WTC11 (cell line): ENCODE data around the gene FHL3. TPM values are rescaled to one million over a fixed set of nuclear protein-coding genes. Genes with fewer than 3 reads are reported as not detected.

Experiments used
- ATAC-seq: fragments of 200-7000 bp; cut with Tn5 transposase; 2 replicates; pipeline ENCODE4 v1.10.0; 2021; ENCODE audit warnings: mild to moderate bottlenecking, moderate library complexity
- CTCF ChIA-PET: fragments of 300-600 bp; sonication (Branson Sonifier 250); formaldehyde crosslinking; loops from one replicate; lab custom pipeline; 2021; ENCODE audit warnings: antibody characterized with exemption; lab: Charles Lee
- POLR2A ChIA-PET: fragments of 350-600 bp; sonication (Branson Sonifier 250); formaldehyde crosslinking; loops from one replicate; lab custom pipeline; 2021; ENCODE audit warnings: antibody characterized with exemption; lab: Charles Lee
- DNase-seq: peaks from one replicate; pipeline ENCODE4 v3.0.0; 2021; ENCODE audit warnings: low spot score
- H3K27ac Mint-ChIP-seq: 2 replicates; pipeline ENCODE4 v1.8.0; 2021; ENCODE audit warnings: mixed read lengths
- H3K27me3 Mint-ChIP-seq: 2 replicates; pipeline ENCODE4 v1.8.0; 2021; ENCODE audit warnings: low read depth, mild to moderate bottlenecking, moderate library complexity, mixed read lengths
- H3K36me3 Mint-ChIP-seq: 2 replicates; pipeline ENCODE4 v1.8.0; 2021; ENCODE audit warnings: mixed read lengths
- H3K4me1 Mint-ChIP-seq: 2 replicates; pipeline ENCODE4 v1.8.0; 2022; ENCODE audit warnings: mixed read lengths
- H3K4me3 Mint-ChIP-seq: 2 replicates; pipeline ENCODE4 v1.8.0; 2021; ENCODE audit warnings: mild to moderate bottlenecking, moderate library complexity, mixed read lengths
- H3K9me3 Mint-ChIP-seq: 2 replicates; pipeline ENCODE4 v1.8.0; 2021; ENCODE audit warnings: mixed read lengths
- CBFB ChIP-seq: sonication (generic); formaldehyde crosslinking; IDR thresholded peaks from 2 replicates; pipeline ENCODE4 v1.8.1; 2022; ENCODE audit warnings: mild to moderate bottlenecking, low read depth, missing genetic modification reagents
- CREM ChIP-seq: sonication (generic); formaldehyde crosslinking; IDR thresholded peaks from 2 replicates; pipeline ENCODE4 v1.8.1; 2022; ENCODE audit warnings: mild to moderate bottlenecking, missing genetic modification reagents, moderate library complexity
- ELF4 ChIP-seq: sonication (generic); formaldehyde crosslinking; IDR thresholded peaks from 2 replicates; pipeline ENCODE4 v1.8.1; 2022; ENCODE audit warnings: low read depth, mild to moderate bottlenecking, moderate library complexity, missing genetic modification reagents
- FOXP1 ChIP-seq: sonication (generic); formaldehyde crosslinking; IDR thresholded peaks from 2 replicates; pipeline ENCODE4 v1.8.0; 2022; ENCODE audit warnings: missing genetic modification reagents, mild to moderate bottlenecking, moderate library complexity, borderline replicate concordance
- HMGA2 ChIP-seq: fragments of 250-450 bp; sonication (Bioruptor Pico); IDR thresholded peaks from 2 replicates; pipeline ENCODE4 v1.4.0; 2021; ENCODE audit warnings: mild to moderate bottlenecking, moderate library complexity
- JUN ChIP-seq: sonication (generic); formaldehyde crosslinking; IDR thresholded peaks from 2 replicates; pipeline ENCODE4 v1.8.0; 2023; ENCODE audit warnings: mild to moderate bottlenecking, missing genetic modification reagents
- NR1H2 ChIP-seq: sonication (generic); formaldehyde crosslinking; IDR thresholded peaks from 2 replicates; pipeline ENCODE4 v1.9.0; 2021; ENCODE audit warnings: mild to moderate bottlenecking, moderate library complexity, missing genetic modification reagents
- OVOL2 ChIP-seq: fragments of 250-450 bp; sonication (Bioruptor Pico); IDR thresholded peaks from 2 replicates; pipeline ENCODE4 v1.9.0; 2021; ENCODE audit warnings: mild to moderate bottlenecking, borderline replicate concordance
- RORB ChIP-seq: fragments of 250-450 bp; sonication (Bioruptor Pico); IDR thresholded peaks from 2 replicates; pipeline ENCODE4 v1.9.0; 2021; ENCODE audit warnings: mild to moderate bottlenecking
- SMAD4 ChIP-seq: sonication (generic); formaldehyde crosslinking; IDR thresholded peaks from 2 replicates; pipeline ENCODE4 v1.8.0; 2022; ENCODE audit warnings: mild to moderate bottlenecking, missing genetic modification reagents
- SOX15 ChIP-seq: fragments of 250-450 bp; sonication (Bioruptor Pico); IDR thresholded peaks from 2 replicates; pipeline ENCODE4 v1.9.0; 2021; ENCODE audit warnings: mild to moderate bottlenecking
- TEAD4 ChIP-seq: sonication (generic); formaldehyde crosslinking; IDR thresholded peaks from 2 replicates; pipeline ENCODE4 v1.8.0; 2022; ENCODE audit warnings: mild to moderate bottlenecking, missing genetic modification reagents
- TP53 ChIP-seq: sonication (generic); formaldehyde crosslinking; IDR thresholded peaks from 2 replicates; pipeline ENCODE4 v1.8.1; 2023; ENCODE audit warnings: mild to moderate bottlenecking, missing genetic modification reagents
- ZNF317 ChIP-seq: sonication (generic); formaldehyde crosslinking; IDR thresholded peaks from 2 replicates; pipeline ENCODE4 v1.8.1; 2023; ENCODE audit warnings: low read depth, mild to moderate bottlenecking, moderate library complexity, missing genetic modification reagents, borderline replicate concordance
- ZNF416 ChIP-seq: fragments of 250-450 bp; sonication (Bioruptor Pico); IDR thresholded peaks from 2 replicates; pipeline ENCODE4 v1.9.0; 2021; ENCODE audit warnings: mild to moderate bottlenecking, inconsistent platforms
- ZNF423 ChIP-seq: fragments of 250-450 bp; sonication (Bioruptor Pico); IDR thresholded peaks from 2 replicates; pipeline ENCODE4 v2.1.2; 2022; ENCODE audit warnings: mild to moderate bottlenecking, moderate library complexity
- total RNA-seq: library from RNA; stranded (reverse); gene quantifications from 3 replicates; pipeline ENCODE4 v1.2.3, GENCODE V29; 2021
- TF ChIP-seq, protein P1 (sequence below): sonication (generic); formaldehyde crosslinking; IDR thresholded peaks from 2 replicates; pipeline ENCODE4 v1.8.1; 2023; ENCODE audit warnings: mild to moderate bottlenecking, missing genetic modification reagents
- TF ChIP-seq, protein P2 (sequence below): sonication (generic); formaldehyde crosslinking; IDR thresholded peaks from 2 replicates; pipeline ENCODE4 v1.8.0; 2023; ENCODE audit warnings: missing genetic modification reagents, mild to moderate bottlenecking, borderline replicate concordance
- TF ChIP-seq, protein P3 (sequence below): sonication (generic); formaldehyde crosslinking; conservative IDR thresholded peaks from 2 replicates; pipeline ENCODE4 v1.8.1; 2022; ENCODE audit warnings: mild to moderate bottlenecking, missing genetic modification reagents
- TF ChIP-seq, protein P4 (sequence below): fragments of 250-450 bp; sonication (Bioruptor Pico); IDR thresholded peaks from 2 replicates; pipeline ENCODE4 v2.1.2; 2022; ENCODE audit warnings: mild to moderate bottlenecking, moderate library complexity

FHL3 gene
- total RNA-seq, 1 experiment from 2014 or later = 34.4 TPM

DNA sequence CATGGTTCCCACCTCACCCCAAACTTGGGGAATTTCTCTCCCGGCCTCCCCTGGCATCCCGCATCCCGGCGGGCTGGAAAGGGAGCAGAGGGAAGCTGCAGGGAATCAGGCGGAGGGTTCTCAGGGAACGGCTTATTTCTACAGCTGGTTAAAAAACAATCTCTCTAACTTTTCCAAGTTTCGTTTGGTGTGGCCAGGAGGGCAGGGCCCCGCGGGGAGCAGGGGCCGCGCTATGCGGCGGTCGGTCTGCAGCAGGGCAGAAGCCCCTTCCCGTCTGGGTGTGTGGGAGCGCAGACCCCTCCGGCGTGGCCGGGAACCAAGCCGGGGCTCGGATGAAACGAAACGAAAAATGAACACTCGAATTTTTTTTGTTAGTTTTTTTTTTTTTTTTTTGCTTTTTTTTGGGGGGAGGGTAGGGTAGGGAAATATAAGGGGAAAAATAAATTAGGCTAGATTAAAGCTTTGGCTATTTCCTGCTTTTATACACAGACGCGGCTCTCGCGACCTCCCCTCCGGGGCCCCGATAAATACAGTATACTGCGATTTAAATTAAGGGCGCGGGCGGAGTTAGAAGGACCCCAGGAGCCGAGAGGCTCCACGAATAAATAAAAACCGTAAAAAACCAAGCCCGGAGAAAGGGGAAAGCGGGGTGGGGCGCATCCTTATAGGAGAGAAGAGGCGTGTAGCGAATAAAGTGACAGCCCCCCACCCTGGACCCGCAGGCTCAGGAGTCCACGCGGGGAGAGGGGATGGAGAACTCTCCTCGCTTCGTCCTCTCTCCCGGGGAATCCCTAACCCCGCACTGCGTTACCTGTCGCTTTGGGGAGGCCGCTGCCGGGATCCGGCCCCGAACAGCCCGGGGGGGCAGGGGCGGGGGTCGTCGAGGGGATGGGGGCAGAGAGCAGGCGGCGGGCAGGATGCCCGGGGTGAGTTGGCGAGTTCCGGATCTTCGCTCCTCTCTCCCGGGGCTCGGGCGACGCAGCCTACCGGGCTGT is 39.2 kb upstream of the FHL3 start:
- Mint-ChIP-seq H3K4me1 (peaks cover 44% of the 10 kb centered on the region), H3K36me3 (peaks cover 14% of the 10 kb centered on the region), H3K27me3 (peaks cover 53% of the 10 kb centered on the region), H3K4me3 (peak overlapping the region; percentile 85), H3K27ac (no peak overlapping the region), H3K9me3 (peaks cover 4% of the 10 kb centered on the region)
- ATAC-seq = no peak
- DNase-seq = no peak
- ChIA-PET CTCF (interaction anchor here (0.6 to 5.3 kb wide), 9 partner anchors 15 to 791 kb away, joined by 3 to 90 read pairs (median 3); no protein-coding TSS in a partner anchor), POLR2A (interaction anchor here (0.7 kb wide), 1 partner anchor 126 kb away, joined by 3 read pairs; no protein-coding TSS in a partner anchor)
- TF ChIP-seq SOX15 (CRISPR knock-in tag) (no peak), NR1H2 (CRISPR knock-in tag) (no peak), FOXP1 (CRISPR knock-in tag) (no peak), HMGA2 (no peak), TEAD4 (CRISPR knock-in tag) (no peak)
- TF ChIP-seq, protein P1, sequence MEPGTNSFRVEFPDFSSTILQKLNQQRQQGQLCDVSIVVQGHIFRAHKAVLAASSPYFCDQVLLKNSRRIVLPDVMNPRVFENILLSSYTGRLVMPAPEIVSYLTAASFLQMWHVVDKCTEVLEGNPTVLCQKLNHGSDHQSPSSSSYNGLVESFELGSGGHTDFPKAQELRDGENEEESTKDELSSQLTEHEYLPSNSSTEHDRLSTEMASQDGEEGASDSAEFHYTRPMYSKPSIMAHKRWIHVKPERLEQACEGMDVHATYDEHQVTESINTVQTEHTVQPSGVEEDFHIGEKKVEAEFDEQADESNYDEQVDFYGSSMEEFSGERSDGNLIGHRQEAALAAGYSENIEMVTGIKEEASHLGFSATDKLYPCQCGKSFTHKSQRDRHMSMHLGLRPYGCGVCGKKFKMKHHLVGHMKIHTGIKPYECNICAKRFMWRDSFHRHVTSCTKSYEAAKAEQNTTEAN (CRISPR knock-in tag) = no peak

DNA sequence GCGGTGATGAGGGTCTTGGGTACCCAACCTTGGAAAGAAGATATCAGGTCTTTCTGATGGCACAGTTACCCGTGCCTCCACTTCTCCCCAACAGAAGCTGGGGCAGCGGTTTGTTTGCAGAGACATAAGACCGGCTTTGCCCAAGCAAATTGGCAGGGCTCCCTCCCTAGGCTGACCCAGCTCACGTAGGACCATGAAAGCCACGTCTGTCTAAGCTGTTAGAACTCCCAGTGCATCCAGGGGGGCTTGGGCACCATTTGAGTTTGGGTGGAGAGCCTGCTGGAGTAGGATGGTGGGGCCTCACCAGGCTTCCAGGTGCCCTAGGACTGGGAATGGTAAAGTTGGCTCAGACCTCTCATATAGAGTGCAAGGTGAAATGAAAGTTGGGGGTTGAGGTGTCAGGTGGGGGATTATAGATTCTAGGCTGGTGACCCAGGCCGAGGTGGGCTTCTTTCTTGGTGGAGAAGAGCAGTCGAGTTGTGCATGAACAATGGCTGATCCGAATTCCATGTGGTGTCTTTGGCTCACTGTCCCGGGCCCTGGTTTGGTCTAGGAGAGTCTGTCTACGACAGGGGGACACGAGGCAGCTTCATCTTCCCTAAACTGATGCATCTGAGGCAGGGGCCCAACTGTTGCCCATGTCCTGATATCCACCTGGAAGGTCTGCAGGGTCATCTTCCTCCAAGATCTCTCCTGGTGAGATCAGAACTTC is 37.9 kb upstream of the FHL3 start:
- POLR2A ChIA-PET = interaction anchor here (1.0 to 1.5 kb wide), 2 partner anchors 13 to 33 kb away, joined by 3 read pairs; no protein-coding TSS in a partner anchor
- Mint-ChIP-seq H3K9me3 (peaks cover 11% of the 10 kb centered on the region), H3K4me3 (peak overlapping the region; percentile 85), H3K4me1 (peaks cover 35% of the 10 kb centered on the region), H3K27ac (no peak overlapping the region), H3K36me3 (peaks cover 24% of the 10 kb centered on the region), H3K27me3 (peaks cover 46% of the 10 kb centered on the region)
- ATAC-seq = no peak
- TF ChIP-seq ZNF416 (CRISPR knock-in tag) (no peak), ZNF317 (0 out of 2 replicates have a peak, but pooled peaks have one; percentile 43)
- CTCF ChIA-PET = interaction anchor here (0.9 to 5.3 kb wide), 7 partner anchors 13 to 775 kb away, joined by 3 to 49 read pairs (median 5); no protein-coding TSS in a partner anchor
- DNase-seq = no peak

DNA sequence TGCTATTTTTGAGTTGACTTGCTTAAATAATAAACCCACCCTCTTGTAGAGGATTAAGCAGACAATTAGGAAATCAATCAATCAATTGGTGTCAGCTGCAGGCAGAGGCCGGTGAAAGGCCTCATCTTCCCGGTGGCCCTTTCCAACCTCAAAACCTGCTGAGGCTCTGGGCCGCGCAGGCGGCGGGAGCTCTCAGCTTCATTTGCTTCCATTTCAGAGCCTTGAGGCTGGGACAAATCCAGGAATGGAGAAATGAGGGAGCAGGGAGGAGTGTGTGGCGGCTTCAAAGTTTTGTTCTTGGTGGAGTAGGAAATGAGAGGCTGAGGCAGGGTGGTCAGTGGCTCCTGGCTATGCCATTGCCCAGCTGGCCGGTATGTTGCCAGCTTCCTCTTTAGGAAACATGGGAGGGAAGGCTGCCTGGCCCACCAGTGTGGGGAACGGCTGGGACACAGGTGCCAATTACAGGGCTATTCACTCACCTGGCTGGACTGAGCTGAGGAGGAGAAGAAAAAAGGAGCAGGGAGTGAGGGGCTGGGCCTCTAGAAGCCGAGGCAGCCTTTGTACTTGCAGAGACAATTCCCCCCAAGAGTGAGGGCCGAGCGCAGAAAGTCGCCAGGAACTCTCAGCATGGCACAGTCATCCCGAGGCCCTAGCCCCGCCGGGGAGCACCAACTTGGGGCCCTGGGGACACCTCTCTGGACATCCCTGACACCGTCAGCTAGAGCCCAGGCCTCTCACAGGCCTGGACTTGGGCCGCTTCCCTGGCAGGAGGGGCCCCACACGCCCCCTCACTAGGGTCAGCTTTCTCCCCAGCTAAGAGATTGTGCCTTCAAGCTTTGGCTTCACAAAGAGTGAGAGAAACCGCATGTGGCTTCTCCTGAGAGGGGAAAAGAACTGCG is 36.9 kb upstream of the FHL3 start:
- Mint-ChIP-seq H3K4me1 (peaks cover 30% of the 10 kb centered on the region), H3K9me3 (peaks cover 11% of the 10 kb centered on the region)
- TF ChIP-seq OVOL2 (CRISPR knock-in tag) (no peak), CBFB (no peak), CREM (CRISPR knock-in tag) (no peak), ZNF317 (no peak), RORB (no peak), TP53 (no peak), ELF4 (CRISPR knock-in tag) (no peak), TEAD4 (CRISPR knock-in tag) (no peak), ZNF423 (CRISPR knock-in tag) (no peak), SMAD4 (CRISPR knock-in tag) (no peak), JUN (CRISPR knock-in tag) (no peak)
- TF ChIP-seq, protein P2, sequence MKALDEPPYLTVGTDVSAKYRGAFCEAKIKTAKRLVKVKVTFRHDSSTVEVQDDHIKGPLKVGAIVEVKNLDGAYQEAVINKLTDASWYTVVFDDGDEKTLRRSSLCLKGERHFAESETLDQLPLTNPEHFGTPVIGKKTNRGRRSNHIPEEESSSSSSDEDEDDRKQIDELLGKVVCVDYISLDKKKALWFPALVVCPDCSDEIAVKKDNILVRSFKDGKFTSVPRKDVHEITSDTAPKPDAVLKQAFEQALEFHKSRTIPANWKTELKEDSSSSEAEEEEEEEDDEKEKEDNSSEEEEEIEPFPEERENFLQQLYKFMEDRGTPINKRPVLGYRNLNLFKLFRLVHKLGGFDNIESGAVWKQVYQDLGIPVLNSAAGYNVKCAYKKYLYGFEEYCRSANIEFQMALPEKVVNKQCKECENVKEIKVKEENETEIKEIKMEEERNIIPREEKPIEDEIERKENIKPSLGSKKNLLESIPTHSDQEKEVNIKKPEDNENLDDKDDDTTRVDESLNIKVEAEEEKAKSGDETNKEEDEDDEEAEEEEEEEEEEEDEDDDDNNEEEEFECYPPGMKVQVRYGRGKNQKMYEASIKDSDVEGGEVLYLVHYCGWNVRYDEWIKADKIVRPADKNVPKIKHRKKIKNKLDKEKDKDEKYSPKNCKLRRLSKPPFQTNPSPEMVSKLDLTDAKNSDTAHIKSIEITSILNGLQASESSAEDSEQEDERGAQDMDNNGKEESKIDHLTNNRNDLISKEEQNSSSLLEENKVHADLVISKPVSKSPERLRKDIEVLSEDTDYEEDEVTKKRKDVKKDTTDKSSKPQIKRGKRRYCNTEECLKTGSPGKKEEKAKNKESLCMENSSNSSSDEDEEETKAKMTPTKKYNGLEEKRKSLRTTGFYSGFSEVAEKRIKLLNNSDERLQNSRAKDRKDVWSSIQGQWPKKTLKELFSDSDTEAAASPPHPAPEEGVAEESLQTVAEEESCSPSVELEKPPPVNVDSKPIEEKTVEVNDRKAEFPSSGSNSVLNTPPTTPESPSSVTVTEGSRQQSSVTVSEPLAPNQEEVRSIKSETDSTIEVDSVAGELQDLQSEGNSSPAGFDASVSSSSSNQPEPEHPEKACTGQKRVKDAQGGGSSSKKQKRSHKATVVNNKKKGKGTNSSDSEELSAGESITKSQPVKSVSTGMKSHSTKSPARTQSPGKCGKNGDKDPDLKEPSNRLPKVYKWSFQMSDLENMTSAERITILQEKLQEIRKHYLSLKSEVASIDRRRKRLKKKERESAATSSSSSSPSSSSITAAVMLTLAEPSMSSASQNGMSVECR (CRISPR knock-in tag) = no peak
- TF ChIP-seq, protein P3, sequence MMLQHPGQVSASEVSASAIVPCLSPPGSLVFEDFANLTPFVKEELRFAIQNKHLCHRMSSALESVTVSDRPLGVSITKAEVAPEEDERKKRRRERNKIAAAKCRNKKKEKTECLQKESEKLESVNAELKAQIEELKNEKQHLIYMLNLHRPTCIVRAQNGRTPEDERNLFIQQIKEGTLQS (CRISPR knock-in tag) = no peak
- TF ChIP-seq, protein P4, sequence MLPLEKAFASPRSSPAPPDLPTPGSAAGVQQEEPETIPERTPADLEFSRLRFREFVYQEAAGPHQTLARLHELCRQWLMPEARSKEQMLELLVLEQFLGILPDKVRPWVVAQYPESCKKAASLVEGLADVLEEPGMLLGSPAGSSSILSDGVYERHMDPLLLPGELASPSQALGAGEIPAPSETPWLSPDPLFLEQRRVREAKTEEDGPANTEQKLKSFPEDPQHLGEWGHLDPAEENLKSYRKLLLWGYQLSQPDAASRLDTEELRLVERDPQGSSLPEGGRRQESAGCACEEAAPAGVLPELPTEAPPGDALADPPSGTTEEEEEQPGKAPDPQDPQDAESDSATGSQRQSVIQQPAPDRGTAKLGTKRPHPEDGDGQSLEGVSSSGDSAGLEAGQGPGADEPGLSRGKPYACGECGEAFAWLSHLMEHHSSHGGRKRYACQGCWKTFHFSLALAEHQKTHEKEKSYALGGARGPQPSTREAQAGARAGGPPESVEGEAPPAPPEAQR (CRISPR knock-in tag) = no peak

More for the DNA sequence above, 36.9 kb upstream of the FHL3 start:
- POLR2A ChIA-PET = interaction anchor here (0.5 to 1.5 kb wide), 3 partner anchors 12 to 218 kb away, joined by 3 to 11 read pairs (median 3); no protein-coding TSS in a partner anchor
- ATAC-seq (no peak), DNase-seq (no peak)
- Mint-ChIP-seq H3K4me3 (peak overlapping the region; percentile 85), H3K27ac (peak overlapping the region; percentile 60), H3K27me3 (peaks cover 37% of the 10 kb centered on the region), H3K36me3 (peaks cover 24% of the 10 kb centered on the region)
- CTCF ChIA-PET = interaction anchor here (0.7 to 5.3 kb wide), 14 partner anchors 12 to 545 kb away, joined by 3 to 49 read pairs (median 4); no protein-coding TSS in a partner anchor
